GM19043 (cell line): ENCODE data around the gene TMEM175.

Source experiments
- ATAC-seq: cut with Tn5 transposase; IDR thresholded peaks from one replicate; pipeline ENCODE4 v1.9.1; 2021; ENCODE audit warnings: low read depth; ENCODE audit not compliant: unreplicated experiment

The TMEM175 gene

GRCh38 chr4:945274-946102, 13.2 kb downstream of the TMEM175 start:
- no peak for ATAC-seq

- ATAC-seq: no peak
Measured at GRCh38 chr4:946103-946450, 13.8 kb downstream of the TMEM175 start.

- no peak for ATAC-seq
Measured at GRCh38 chr4:946517-947471, 14.5 kb downstream of the TMEM175 start.

- no peak for ATAC-seq
Measured at GRCh38 chr4:947491-947971, 15.3 kb downstream of the TMEM175 start.

- no peak for ATAC-seq
Measured at GRCh38 chr4:948101-948935, 16.1 kb downstream of the TMEM175 start.

GRCh38 chr4:948936-949300, 16.7 kb downstream of the TMEM175 start:
- ATAC-seq: no peak

- no peak for ATAC-seq
Measured at GRCh38 chr4:949656-950055, 17.4 kb downstream of the TMEM175 start.

GRCh38 chr4:950136-951020, 18.1 kb downstream of the TMEM175 start:
- ATAC-seq: no peak

GRCh38 chr4:951186-951585, 18.9 kb downstream of the TMEM175 start:
- no peak for ATAC-seq

- no peak for ATAC-seq
Measured at GRCh38 chr4:951594-952468, 19.6 kb downstream of the TMEM175 start.

GRCh38 chr4:952881-953573, 20.8 kb downstream of the TMEM175 start:
- no peak for ATAC-seq

- ATAC-seq: no peak
Measured at GRCh38 chr4:953574-953915, 21.3 kb downstream of the TMEM175 start.

GRCh38 chr4:954211-955020, 22.2 kb downstream of the TMEM175 start:
- no peak for ATAC-seq

GRCh38 chr4:955161-955921, 23.1 kb downstream of the TMEM175 start:
- no peak for ATAC-seq

- no peak for ATAC-seq
Measured at GRCh38 chr4:955931-956381, 23.7 kb downstream of the TMEM175 start.

- no peak for ATAC-seq
Measured at GRCh38 chr4:956531-957230, 24.4 kb downstream of the TMEM175 start.
